ENCODE results near the gene NEAT1.
"Not testable (repeated sequence)": the region's sequence is repeated elsewhere in the genome, so short reads cannot be mapped to it uniquely, and the experiment has no call there.

Gene NEAT1

GRCh38 chr11:65435411-65435931 lies 12.9 kb downstream of the NEAT1 start:
- DNase-seq: no peak

GRCh38 chr11:65435981-65436411 lies 13.4 kb downstream of the NEAT1 start:
- no peak for DNase-seq

- no peak for DNase-seq
Observed at GRCh38 chr11:65436412-65437032, 13.9 kb downstream of the NEAT1 start.

- DNase-seq: no peak
Observed at GRCh38 chr11:65437436-65438227, 15.0 kb downstream of the NEAT1 start.

- DNase-seq: no peak
Observed at GRCh38 chr11:65438257-65439151, 15.9 kb downstream of the NEAT1 start.

GRCh38 chr11:65439331-65440181 lies 17.0 kb downstream of the NEAT1 start:
- no peak for DNase-seq

- DNase-seq: no peak
Observed at GRCh38 chr11:65440831-65441499, 18.4 kb downstream of the NEAT1 start.

- DNase-seq: no peak
Observed at GRCh38 chr11:65442842-65443331, 20.3 kb downstream of the NEAT1 start.

- DNase-seq: no peak
Observed at GRCh38 chr11:65444314-65445051, 21.9 kb downstream of the NEAT1 start.

- no peak for DNase-seq
Observed at GRCh38 chr11:65445101-65445603, 22.6 kb downstream of the NEAT1 start.

GRCh38 chr11:65445604-65446445 lies 23.2 kb downstream of the NEAT1 start:
- no peak for DNase-seq

GRCh38 chr11:65446446-65447277 lies 24.1 kb downstream of the NEAT1 start:
- no peak for DNase-seq

GRCh38 chr11:65448074-65448417 lies 25.4 kb downstream of the NEAT1 start:
- no peak for DNase-seq

- DNase-seq: no peak
Observed at GRCh38 chr11:65448418-65449105, 26.0 kb downstream of the NEAT1 start.

- DNase-seq: not testable (repeated sequence)
Observed at GRCh38 chr11:65451301-65451700, 28.7 kb downstream of the NEAT1 start.

- DNase-seq: not testable (repeated sequence)
Observed at GRCh38 chr11:65452259-65452658, 29.7 kb downstream of the NEAT1 start.

- DNase-seq: no peak
Observed at GRCh38 chr11:65452806-65453490, 30.4 kb downstream of the NEAT1 start.
